GM12878 (cell line): Measurements from ENCODE around the gene ALAS1. TPM values are rescaled to one million over a fixed set of nuclear protein-coding genes. Genes with fewer than 3 reads are reported as not detected.

Source experiments
- ATAC-seq: fragments of 200-7000 bp; cut with Tn5 transposase; 3 replicates; pipeline ENCODE4 v1.9.1; 2020; ENCODE audit warnings: mild to moderate bottlenecking, moderate library complexity
- BruUV-seq: library from RNA; stranded (reverse); fragments of 400-500 nt; replicated peaks from 2 replicates; lab custom pipeline; 2021; lab: Mats Ljungman, UMichigan
- CTCF ChIA-PET: fragments of 300-600 bp; sonication (Branson Sonifier 250); formaldehyde crosslinking; extraction: SDS; loops from one replicate; lab custom pipeline; 2021; ENCODE audit warnings: inconsistent platforms; lab: Yijun Ruan, JAX
- POLR2A ChIA-PET: fragments of 350-600 bp; formaldehyde crosslinking; extraction: SDS; loops from one replicate; lab custom pipeline; 2021; ENCODE audit warnings: inconsistent platforms; lab: Charles Lee
- RAD21 ChIA-PET: fragments of 300-600 bp; sonication (Branson Sonifier 250); formaldehyde crosslinking; loops from one replicate; lab custom pipeline; 2023; ENCODE audit warnings: antibody characterized with exemption; ENCODE audit not compliant: unreplicated experiment; lab: Charles Lee
- SMC1A ChIA-PET: fragments of 300-600 bp; sonication (Branson Sonifier 250); formaldehyde crosslinking; loops from one replicate; lab custom pipeline; 2023; ENCODE audit not compliant: unreplicated experiment, uncharacterized antibody; lab: Charles Lee
- DNase-seq: peaks from one replicate; pipeline ENCODE4 v3.0.0-alpha.2; 2011; ENCODE audit warnings: low read depth, low spot score
- FAIRE-seq: peaks from 3 replicates; lab custom pipeline; 2011; peaks lifted over from hg19 to GRCh38; lab: Jason Lieb, UNC
- H2AFZ ChIP-seq: 2 replicates; pipeline ENCODE4 v1.6.0; 2011; ENCODE audit warnings: low read depth, low read length, control low read depth; ENCODE audit not compliant: control insufficient read depth
- H3K27ac ChIP-seq: 2 replicates; pipeline ENCODE4 v1.5.1; 2011; ENCODE audit warnings: control low read depth; ENCODE audit not compliant: control insufficient read depth, insufficient read depth
- H3K27me3 ChIP-seq, 2 experiments: replicated peaks in 1 of 2; 2 replicates each; pipeline versions ENCODE4 v1.6.0 to v1.6.1; 2011; ENCODE audit warnings: low read length in 1 of 2; ENCODE audit not compliant: control insufficient read depth in 2 of 2, insufficient read depth in 2 of 2
- H3K36me3 ChIP-seq, 2 experiments: 2 replicates each; pipeline ENCODE4 v1.5.1; 2011; ENCODE audit warnings: low read length in 1 of 2; ENCODE audit not compliant: control insufficient read depth in 2 of 2, insufficient read depth in 2 of 2
- H3K4me1 ChIP-seq: 2 replicates; pipeline ENCODE4 v1.6.1; 2011; ENCODE audit warnings: mild to moderate bottlenecking, low read length, moderate library complexity, mixed read lengths; ENCODE audit not compliant: control insufficient read depth, insufficient read depth
- H3K4me2 ChIP-seq: 2 replicates; pipeline ENCODE4 v1.6.0; 2011; ENCODE audit warnings: control low read depth; ENCODE audit not compliant: control insufficient read depth, insufficient read depth
- H3K4me3 ChIP-seq: fragments of 200-600 bp; sonication (generic); 2 replicates; pipeline ENCODE4 v1.5.1; 2016
- H3K79me2 ChIP-seq: 2 replicates; pipeline ENCODE4 v1.6.0; 2011; ENCODE audit warnings: low read length; ENCODE audit not compliant: control insufficient read depth, insufficient read depth
- H3K9ac ChIP-seq: 2 replicates; pipeline ENCODE4 v1.8.0; 2011; ENCODE audit warnings: low read length, control low read depth, mixed read lengths; ENCODE audit not compliant: control insufficient read depth, insufficient read depth
- H3K9me3 ChIP-seq: replicated peaks from 3 replicates; pipeline ENCODE4 v1.5.1; 2011; ENCODE audit warnings: mild to moderate bottlenecking, low read length; ENCODE audit not compliant: control insufficient read depth, insufficient read depth
- H4K20me1 ChIP-seq: 2 replicates; pipeline ENCODE4 v1.6.0; 2011; ENCODE audit not compliant: control insufficient read depth, insufficient read depth
- EED ChIP-seq: sonication (generic); IDR thresholded peaks from 2 replicates; pipeline ENCODE4 v1.6.1; 2016; ENCODE audit warnings: antibody characterized with exemption, low read depth
- HDAC6 ChIP-seq: fragments of 200-600 bp; sonication (generic); IDR thresholded peaks from one replicate; pipeline ENCODE4 v1.8.0; 2017; ENCODE audit warnings: antibody characterized with exemption; ENCODE audit not compliant: unreplicated experiment
- IRF3 ChIP-seq: fragments of 450-650 bp; IDR thresholded peaks from 2 replicates; pipeline ENCODE4 v1.6.1; 2014; ENCODE audit warnings: mild to moderate bottlenecking
- PML ChIP-seq: IDR thresholded peaks from 2 replicates; pipeline ENCODE4 v1.6.1; 2012; ENCODE audit warnings: low read length, inconsistent platforms
- POLR2A ChIP-seq: IDR thresholded peaks from 2 replicates; pipeline ENCODE4 v1.6.1; 2011; ENCODE audit warnings: low read depth, mild to moderate bottlenecking, low read length
- POLR2AphosphoS2 ChIP-seq: IDR thresholded peaks from 2 replicates; pipeline ENCODE4 v1.6.1; 2011; ENCODE audit warnings: low read depth, mild to moderate bottlenecking, low read length, improper control_type of control experiment, moderate library complexity
- RBBP5 ChIP-seq: fragments of 200-600 bp; sonication (generic); conservative IDR thresholded peaks from 2 replicates; pipeline ENCODE4 v1.6.1; 2016
- TARDBP ChIP-seq: IDR thresholded peaks from 2 replicates; pipeline ENCODE4 v1.6.1; 2016; ENCODE audit warnings: borderline replicate concordance
- WGBS: methylation state at CpG from one replicate; pipeline ENCODE4 v1.1.6; 2016; ENCODE audit warnings: low lambda C conversion rate; ENCODE audit not compliant: insufficient replicate concordance, insufficient coverage; ENCODE audit errors: missing lambda C conversion rate; 5-methylcytosine and 5-hydroxymethylcytosine counted together
- in situ Hi-C: fragments of 300-500 bp; cut with MboI; formaldehyde crosslinking; loops from 9 replicates; pipeline ENCODE4 v1.14.3; 2018; ENCODE audit warnings: mixed read lengths
- intact Hi-C: fragments of 100-400 bp; cut with micrococcal nuclease; formaldehyde crosslinking; loops from one replicate; pipeline ENCODE4 v1.14.2; 2022; ENCODE audit not compliant: unreplicated experiment
- polyA plus RNA-seq, 11 experiments: library from polyadenylated mRNA; depleted of rRNA in 4 of 11; unstranded in 6 of 11; stranded (reverse) in 5 of 11; fragments of >200 nt; fragmentation: Nextera tagmentation in 4 of 11; fragmentation: Illumina TruSeq in 1 of 11; extraction: Ambion mirVana in 4 of 11; extraction: Trizol in 1 of 11; gene quantifications; 1 replicate in 1 of 11; 2 replicates in 10 of 11; pipeline versions ENCODE4 v1.2.1 to v1.2.3, GENCODE V29; 2011 to 2016; ENCODE audit warnings: inconsistent platforms in 2 of 11, missing spikeins in 2 of 11, low read depth in 1 of 11
- total RNA-seq, 4 experiments: library from RNA; depleted of rRNA in 3 of 4; stranded (reverse); fragments of >200 nt in 3 of 4; fragmentation: Illumina TruSeq in 1 of 4; extraction: Trizol in 1 of 4; gene quantifications; 2 replicates each; pipeline versions ENCODE4 v1.2.1 to v1.2.3, GENCODE V29; 2013 to 2021

The ALAS1 gene
- total and polyA plus RNA-seq, 10 of the 15 experiments (the other 5 are each of a cell fraction or from before 2014, with no cell fraction given) = 69.9 to 115 (median 94.1) TPM

GRCh38 chr3:52227766-52228165 is 29.8 kb downstream of the ALAS1 start (continued):
- TF ChIP-seq IRF3 = no peak

GRCh38 chr3:52228266-52228665 is 30.3 kb downstream of the ALAS1 start:
- intact Hi-C loops = no loop called here
- POLR2A ChIA-PET = no interaction called here
- no peak for FAIRE-seq
- DNase-seq = no peak
- H3K4me2 ChIP-seq = no peak overlapping the region
- H3K9me3 ChIP-seq = no peaks in the 10 kb centered on the region
- no peak overlapping the region for H2AFZ ChIP-seq
- CTCF ChIA-PET = interaction anchor here (5.3 kb wide), 1 partner anchor 7 kb away, joined by 53 read pairs; no protein-coding TSS in a partner anchor
- H4K20me1 ChIP-seq = no peaks in the 10 kb centered on the region
- H3K4me1 ChIP-seq = peaks cover 26% of the 10 kb centered on the region
- RAD21 ChIA-PET = no interaction called here
- in situ Hi-C loops = no loop called here
- H3K36me3 ChIP-seq = peaks cover 12 to 27% of the 10 kb centered on the region in 2 experiments; a peak in 3 of 4 replicates
- no peaks in the 10 kb centered on the region for H3K27me3 ChIP-seq
- H3K27ac ChIP-seq = no peak overlapping the region
- H3K4me3 ChIP-seq = no peak overlapping the region
- ATAC-seq = no peak
- no peak for TF ChIP-seq HDAC6
- TF ChIP-seq TARDBP = no peak
- no peak for TF ChIP-seq POLR2AphosphoS2
- TF ChIP-seq EED = no peak
- TF ChIP-seq RBBP5 = no peak
- TF ChIP-seq PML = no peak
- no peak for TF ChIP-seq POLR2A
- H3K9ac ChIP-seq = no peak overlapping the region
- H3K79me2 ChIP-seq = peaks cover 3% of the 10 kb centered on the region
- BruUV-seq = no TSS peak
- WGBS = 98% methylated on average over 10 of the region's 10 CpGs
- SMC1A ChIA-PET = no interaction called here
